HG03196 (cell line): ENCODE results near the gene PEAK3.

Experiments
- ATAC-seq: cut with Tn5 transposase; IDR thresholded peaks from one replicate; pipeline ENCODE4 v1.9.1; 2021; ENCODE audit not compliant: unreplicated experiment

Gene PEAK3

DNA sequence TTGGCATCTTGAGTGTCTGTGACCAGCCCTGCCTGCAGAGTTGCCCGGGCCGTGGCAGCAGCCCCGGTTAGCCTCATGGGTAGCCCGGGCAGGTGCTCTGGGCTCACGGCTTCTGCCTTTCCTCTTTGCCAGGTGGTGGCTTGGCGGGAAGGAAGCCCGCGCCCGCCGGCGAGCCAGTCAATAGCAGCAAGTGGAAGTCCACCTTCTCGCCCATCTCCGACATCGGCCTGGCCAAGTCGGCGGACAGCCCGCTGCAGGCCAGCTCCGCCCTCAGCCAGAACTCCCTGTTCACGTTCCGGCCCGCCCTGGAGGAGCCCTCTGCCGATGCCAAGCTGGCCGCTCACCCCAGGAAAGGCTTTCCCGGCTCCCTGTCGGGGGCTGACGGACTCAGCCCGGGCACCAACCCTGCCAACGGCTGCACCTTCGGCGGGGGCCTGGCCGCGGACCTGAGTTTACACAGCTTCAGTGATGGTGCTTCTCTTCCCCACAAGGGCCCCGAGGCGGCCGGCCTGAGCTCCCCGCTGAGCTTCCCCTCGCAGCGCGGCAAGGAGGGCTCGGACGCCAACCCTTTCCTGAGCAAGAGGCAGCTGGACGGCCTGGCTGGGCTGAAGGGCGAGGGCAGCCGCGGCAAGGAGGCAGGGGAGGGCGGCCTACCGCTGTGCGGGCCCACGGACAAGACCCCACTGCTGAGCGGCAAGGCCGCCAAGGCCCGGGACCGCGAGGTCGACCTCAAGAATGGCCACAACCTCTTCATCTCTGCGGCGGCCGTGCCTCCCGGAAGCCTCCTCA is 55.7 kb downstream of the PEAK3 start:
- ATAC-seq = no peak

DNA sequence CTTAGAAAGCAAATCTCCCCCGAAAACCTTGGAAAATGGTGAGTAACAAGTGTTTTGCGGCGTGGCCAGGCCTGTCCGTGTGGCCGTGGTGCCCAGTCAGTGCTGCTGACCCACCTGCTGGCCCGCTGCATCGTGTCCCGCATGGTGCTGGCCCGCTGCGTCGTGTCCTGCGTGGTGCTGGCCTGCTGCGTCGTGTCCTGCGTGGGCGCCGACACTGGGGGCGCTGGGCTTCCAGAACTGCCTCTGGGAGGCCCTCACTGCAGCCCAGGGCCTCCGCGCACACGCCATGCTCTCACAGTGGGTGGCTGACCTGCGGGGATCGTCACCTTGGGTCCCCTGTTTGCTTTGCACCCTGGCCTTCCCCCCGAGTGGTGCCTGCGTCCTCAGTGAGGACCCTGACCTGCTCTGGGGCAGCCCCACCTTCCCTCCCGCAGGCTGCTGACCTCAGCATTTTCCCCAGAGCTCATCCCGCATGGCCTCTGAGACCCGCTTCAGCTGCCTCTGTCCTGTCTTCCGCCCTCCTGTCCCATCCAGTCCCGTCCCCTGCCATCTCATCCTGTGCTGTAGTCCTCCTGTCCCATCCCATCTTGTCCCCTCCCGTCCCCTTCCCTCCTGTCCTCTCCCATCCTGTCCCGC is 56.4 kb downstream of the PEAK3 start:
- no peak for ATAC-seq

DNA sequence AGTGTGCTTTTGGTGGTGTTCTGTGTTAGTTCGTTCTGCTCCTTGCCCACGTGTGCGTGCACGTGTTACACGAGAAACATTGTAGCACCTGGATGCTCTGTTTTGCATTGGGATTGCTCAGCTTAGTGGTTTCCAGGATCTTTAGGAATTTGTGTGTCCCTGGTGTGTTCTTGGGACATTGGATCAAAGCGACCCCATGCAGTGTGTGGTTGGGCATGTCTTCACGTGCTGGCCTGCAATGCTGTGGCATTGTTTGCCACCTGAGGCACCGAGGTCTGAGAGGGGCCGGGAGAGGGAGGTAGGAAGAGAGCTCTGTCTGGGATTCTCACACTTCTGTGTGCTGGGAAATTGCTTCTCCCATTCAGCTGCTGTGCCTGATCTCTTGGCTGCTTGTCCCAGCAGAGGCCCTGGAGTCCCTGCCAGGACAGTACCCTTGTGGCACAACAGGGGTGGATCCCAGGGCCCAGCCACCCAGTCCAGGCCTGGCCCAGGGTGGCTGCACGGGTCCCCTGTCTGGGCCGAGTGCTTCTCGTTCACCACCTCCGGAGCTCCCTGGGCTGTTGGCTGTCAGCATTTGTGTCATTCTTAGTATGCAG is 57.1 kb downstream of the PEAK3 start:
- no peak for ATAC-seq
